ENCODE results near the gene TMEM205.
A peak's percentile ranks its signal among the peaks of the same experiment; 100 is the strongest.

Gene TMEM205

GRCh38 chr19:11299946-11300810, 45.9 kb downstream of the TMEM205 start:
- no peak for DNase-seq (ENCODE audit: low read depth, low spot score)

GRCh38 chr19:11296264-11296663, 49.8 kb downstream of the TMEM205 start:
- no peak for DNase-seq (ENCODE audit: low read depth, low spot score)

GRCh38 chr19:11295665-11296245, 50.3 kb downstream of the TMEM205 start, which contains the start of gene TSPAN16:
TSS of gene TSPAN16 (plus strand) at chr19:11296160. CDS start at chr19:11296298, 138 bp downstream.
- no peak for DNase-seq (ENCODE audit: low read depth, low spot score)

GRCh38 chr19:11295180-11295579, 50.9 kb downstream of the TMEM205 start:
- no peak for DNase-seq (ENCODE audit: low read depth, low spot score)

- peak; percentile 79 for DNase-seq (ENCODE audit: low read depth, low spot score)
Observed at GRCh38 chr19:11293433-11294389, 52.4 kb downstream of the TMEM205 start.

Data from iPS DF 19.7 (cell line).